ENCODE measurements around the gene INO80E. TPM values are rescaled to one million over a fixed set of nuclear protein-coding genes. Genes with fewer than 3 reads are reported as not detected.

INO80E gene
- total and polyA plus RNA-seq, 2 donors (not counting 3 experiments of a cell fraction or from before 2014, with no cell fraction given), result 42.7 to 76.4 TPM

GRCh38 chr16:29973384-29974246 is 22.4 kb upstream of the INO80E start, which contains the start of gene TAOK2:
Gene TAOK2 (plus strand): TSS chr16:29973868. CDS start chr16:29977773, 3,905 bp downstream.
- peak within 1 kb of the TSS; percentile 79 to 95 (median 94) for H3K4me3 ChIP-seq (replicated peaks in 1 of 3; ENCODE audit: insufficient read depth in 1 of 3, low read depth in 1 of 3, low read length in 3 of 3)
- no peaks in the 10 kb centered on the region for H3K27me3 ChIP-seq (ENCODE audit: control insufficient read depth in 2 of 2, insufficient read depth in 2 of 2, low read length in 2 of 2)
- H3K27ac ChIP-seq (ENCODE audit: insufficient read depth, low read depth, low read length), result peak within 1 kb of the TSS; percentile 81
- no peaks in the 10 kb centered on the region for H3K9me3 ChIP-seq (replicated peaks; ENCODE audit: control insufficient read depth, insufficient read depth, low read length)
- H3K9ac ChIP-seq (replicated peaks; ENCODE audit: extremely low read depth, insufficient read depth, low read length), result peak within 1 kb of the TSS; percentile 93
- peak; percentile 100 for DNase-seq (ENCODE audit: low read depth, low spot score)
- TF ChIP-seq POLR2AphosphoS5 (IDR thresholded peaks at IDR 0.05; ENCODE audit: insufficient read depth, low read depth, low read length) (peak; percentile 93), MAX (IDR thresholded peaks at IDR 0.05; ENCODE audit: insufficient read depth, insufficient read length) (peak; percentile 81), JUN (IDR thresholded peaks at IDR 0.05; ENCODE audit: borderline replicate concordance, insufficient read depth, insufficient read length, low read depth) (no peak), GATA2 (IDR thresholded peaks at IDR 0.05; ENCODE audit: insufficient read depth, insufficient read length, low read depth, low read length) (no peak), MYC (IDR thresholded peaks at IDR 0.05; ENCODE audit: low read depth, low read length) (no peak), POLR2A (IDR thresholded peaks at IDR 0.05; ENCODE audit: low read depth, low read length) (peak; percentile 89)
- peaks cover 38% of the 10 kb centered on the region for H3K4me1 ChIP-seq (ENCODE audit: control insufficient read depth, extremely low read depth, insufficient read depth, low read length)
- intact Hi-C loops (cut with micrococcal nuclease), result loop anchor here (1.0 to 5.0 kb wide), 6 partner anchors 11 to 166 kb away; partner anchors contain the start of genes CDIPT, INO80E, KCTD13 and MAZ
- peak; percentile 95 for FAIRE-seq
- no peaks in the 10 kb centered on the region for H3K9me1 ChIP-seq (replicated peaks; ENCODE audit: control insufficient read depth, extremely low read depth, insufficient read depth, low read length)
- dilution Hi-C loops (cut with MboI; ENCODE audit: extremely low pct_ligation_motif_present, low sequenced_read_pairs), result no loop called here
- BruUV-seq (replicated peaks), result no TSS peak
- peaks cover 49% of the 10 kb centered on the region for H3K79me2 ChIP-seq (ENCODE audit: control insufficient read depth, insufficient read depth, low read length)
- CTCF ChIA-PET, result interaction anchor here (0.6 to 2.3 kb wide), 12 partner anchors 11 to 166 kb away, joined by 3 to 17 read pairs (median 4); partner anchors contain the start of genes CDIPT, KCTD13 and TMEM219
- peaks cover 8 to 21% of the 10 kb centered on the region in 2 experiments for H3K36me3 ChIP-seq (ENCODE audit: control insufficient read depth in 2 of 2, extremely low read depth in 1 of 2, insufficient read depth in 2 of 2, low read length in 2 of 2)
- no peaks in the 10 kb centered on the region for H4K20me1 ChIP-seq (replicated peaks; ENCODE audit: control insufficient read depth, extremely low read depth, insufficient read depth, low read length)
- H2AFZ ChIP-seq (ENCODE audit: low read depth, low read length), result peak within 1 kb of the TSS; percentile 24
- POLR2A ChIA-PET, result interaction anchor here (0.5 to 1.4 kb wide), 12 partner anchors 11 to 183 kb away, joined by 3 to 14 read pairs (median 3); partner anchors contain the start of genes ASPHD1, KCTD13, KIF22 and SEZ6L2
- peak within 1 kb of the TSS; percentile 98 for H3K4me2 ChIP-seq (ENCODE audit: insufficient read depth, low read length)

Measured in endothelial cell of umbilical vein (primary cell).